ENCODE measurements around the gene AGAP1.

The AGAP1 gene

DNA sequence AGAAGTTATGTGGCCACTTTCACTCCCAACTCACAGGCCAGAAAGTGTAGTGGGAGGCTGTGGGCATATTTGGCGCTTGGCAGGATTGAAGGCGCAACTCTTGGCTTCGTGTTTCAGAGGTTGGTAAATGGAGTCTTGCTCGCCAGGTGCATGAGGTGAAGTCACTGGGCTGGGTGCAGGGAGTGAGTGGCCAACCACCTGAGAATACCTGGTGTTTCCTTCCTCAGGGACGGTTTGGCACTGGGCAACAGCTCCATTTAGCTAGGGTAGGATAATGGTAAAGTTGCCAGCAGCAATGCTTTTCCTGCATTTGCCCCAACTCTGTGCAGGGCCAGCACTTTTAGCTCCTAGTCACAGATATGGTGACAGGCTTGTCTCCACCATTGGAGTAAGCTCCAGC lies 115.9 kb downstream of the AGAP1 start:
- DNase-seq (ENCODE audit: low read depth), result no peak

DNA sequence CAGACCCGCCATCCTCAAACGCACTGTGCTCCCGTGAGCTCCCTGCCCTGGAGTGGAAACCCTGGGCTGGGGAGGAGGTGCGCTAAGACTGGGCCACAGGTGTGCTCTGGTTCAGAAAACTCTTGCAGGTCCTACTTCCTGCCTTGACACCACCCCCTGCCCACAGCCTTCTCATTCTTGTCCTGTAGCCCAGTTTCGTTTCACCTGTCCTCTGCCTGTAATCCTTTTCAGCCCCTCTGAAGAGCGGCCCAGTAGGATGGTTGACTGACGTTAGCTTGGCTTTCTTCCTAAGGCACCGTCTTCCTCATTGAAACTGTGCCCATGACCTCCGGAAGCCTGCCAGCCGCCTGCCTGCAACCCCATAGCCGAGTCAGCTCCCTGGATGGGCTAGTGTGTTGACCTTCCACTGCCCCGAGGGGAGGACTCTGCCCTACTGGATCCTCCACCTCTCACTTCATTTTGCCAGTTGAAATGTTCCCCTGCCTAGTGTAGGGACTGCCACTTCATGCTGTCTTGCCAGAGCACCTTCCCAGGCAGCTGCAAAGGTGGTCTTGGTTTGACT lies 116.9 kb downstream of the AGAP1 start:
- DNase-seq (ENCODE audit: low read depth), result no peak

DNA sequence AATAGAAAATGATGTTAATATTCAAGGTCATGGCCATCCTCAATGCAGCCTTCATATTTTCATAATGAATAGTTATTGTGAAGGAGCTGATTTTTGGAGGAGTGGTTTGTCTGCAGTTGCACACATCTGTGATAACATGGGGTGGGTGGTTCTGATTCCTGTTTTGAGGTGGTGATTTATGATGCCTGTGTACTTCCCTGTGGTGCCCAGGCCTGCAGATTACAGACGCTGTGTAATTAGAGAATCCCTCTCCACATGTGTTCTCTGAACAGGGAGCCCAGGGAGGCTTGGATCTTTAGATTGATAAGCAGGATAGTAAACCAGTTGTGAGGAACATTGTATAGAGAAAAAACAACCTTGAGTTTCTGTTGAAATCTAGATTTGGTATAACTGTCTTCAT lies 117.5 kb downstream of the AGAP1 start:
- DNase-seq (ENCODE audit: low read depth), result no peak

DNA sequence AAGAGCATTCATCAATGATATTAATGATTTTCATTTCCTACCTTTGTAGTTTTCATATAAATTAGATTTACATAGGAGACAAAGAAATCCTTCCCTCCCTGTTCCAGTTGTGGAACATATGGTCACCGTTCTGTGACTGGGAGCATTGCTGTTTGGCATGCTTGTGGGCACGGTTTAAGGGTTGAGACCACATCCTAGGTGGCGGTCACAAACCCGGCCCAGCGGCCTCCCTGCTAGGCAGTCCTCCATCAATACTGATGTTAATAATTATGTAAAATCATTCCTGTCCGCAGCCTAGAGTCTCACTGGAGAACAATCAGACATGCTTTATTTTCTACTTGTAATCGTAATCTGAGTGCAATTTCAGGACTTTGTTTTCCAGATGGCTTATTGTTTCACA lies 117.9 kb downstream of the AGAP1 start:
- DNase-seq (ENCODE audit: low read depth), result no peak

DNA sequence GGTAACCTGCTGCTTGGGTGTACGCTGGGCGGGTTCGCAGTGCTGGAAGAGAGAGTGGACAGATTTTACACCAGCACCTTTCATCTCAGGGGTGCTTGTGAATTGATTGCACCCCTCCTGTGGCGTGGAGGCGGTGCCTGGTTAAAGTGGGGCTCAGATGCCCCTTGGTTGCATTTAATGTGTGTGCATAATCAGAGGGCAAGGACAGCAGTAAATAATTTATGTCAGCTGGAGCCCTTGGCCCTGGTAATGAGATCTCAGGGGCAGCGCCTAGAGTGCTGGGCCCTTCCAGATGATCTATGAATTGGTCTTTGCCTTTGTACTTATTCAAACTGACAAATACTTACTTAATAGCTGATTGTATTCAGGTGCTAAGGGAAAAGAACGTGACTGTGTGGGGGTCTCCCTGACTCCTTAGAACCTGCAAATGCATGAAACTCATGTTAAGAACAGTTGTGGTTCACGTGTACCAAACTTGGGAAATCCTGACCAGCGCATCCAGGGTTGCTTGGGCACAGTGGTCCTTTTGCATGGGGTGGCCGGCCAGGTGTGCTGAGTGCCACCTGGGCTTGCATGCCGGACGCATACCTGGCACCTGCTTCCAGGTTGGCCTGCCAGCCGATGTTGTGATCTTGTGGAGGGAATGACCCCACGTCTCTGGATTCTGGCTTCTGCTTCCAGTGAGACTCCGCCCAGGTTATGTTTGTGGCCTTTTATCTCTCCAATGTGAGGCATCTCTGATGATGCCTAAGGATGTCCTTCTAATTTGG lies 118.5 kb downstream of the AGAP1 start:
- DNase-seq (ENCODE audit: low read depth), result no peak

DNA sequence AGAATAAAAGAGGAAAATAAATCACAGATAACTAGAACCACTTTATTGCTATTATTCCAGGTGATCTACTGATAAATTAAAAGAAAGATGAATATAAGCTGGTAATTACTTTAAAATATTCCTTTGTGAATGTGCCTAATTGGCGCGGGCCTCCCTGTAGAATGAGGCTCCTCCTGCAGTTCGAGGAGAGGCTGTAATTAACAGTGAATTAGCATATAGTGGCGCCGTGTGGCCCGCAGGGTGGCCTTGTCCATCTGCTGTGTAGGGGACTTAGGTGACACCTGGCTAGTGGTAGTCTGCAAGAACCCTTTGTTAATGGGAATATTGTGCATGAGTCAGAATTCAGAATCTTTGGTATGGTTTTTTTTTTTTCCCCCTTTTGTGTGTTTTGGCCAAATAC lies 119.8 kb downstream of the AGAP1 start:
- no peak for DNase-seq (ENCODE audit: low read depth)

DNA sequence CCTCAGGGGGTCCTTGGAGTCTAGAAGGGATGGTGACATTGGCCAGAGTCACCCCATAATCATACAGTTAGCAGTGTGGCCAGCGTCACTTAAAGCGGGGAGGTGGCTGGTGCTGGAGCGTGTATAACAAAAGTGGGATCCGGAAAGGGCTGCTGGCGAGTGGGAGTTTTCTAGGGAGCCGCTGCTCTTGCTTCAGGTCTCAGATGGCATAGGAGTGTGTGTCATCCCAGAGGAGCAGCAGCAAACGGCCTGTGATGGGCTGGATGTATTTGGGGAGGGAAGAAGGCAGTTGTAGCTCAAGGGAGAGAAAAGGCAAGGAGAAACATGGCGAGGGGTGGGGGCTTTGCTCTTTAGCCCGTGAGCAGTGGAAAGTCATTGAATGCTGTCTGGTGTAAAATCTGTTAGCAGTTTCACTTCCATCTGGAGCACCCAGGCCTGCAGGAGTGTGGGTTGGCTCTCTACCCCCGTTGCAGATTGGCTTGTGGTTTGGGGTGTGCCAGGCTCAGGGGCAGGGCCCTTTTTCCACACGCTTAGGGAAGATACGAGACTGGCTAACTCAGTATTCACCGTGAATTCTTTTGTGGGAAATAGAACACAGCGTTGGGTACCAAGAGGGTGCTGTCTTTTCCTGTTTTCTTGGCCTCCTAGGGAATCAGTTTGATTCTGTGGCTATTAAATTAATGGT lies 120.5 kb downstream of the AGAP1 start:
- no peak for DNase-seq (ENCODE audit: low read depth)

DNA sequence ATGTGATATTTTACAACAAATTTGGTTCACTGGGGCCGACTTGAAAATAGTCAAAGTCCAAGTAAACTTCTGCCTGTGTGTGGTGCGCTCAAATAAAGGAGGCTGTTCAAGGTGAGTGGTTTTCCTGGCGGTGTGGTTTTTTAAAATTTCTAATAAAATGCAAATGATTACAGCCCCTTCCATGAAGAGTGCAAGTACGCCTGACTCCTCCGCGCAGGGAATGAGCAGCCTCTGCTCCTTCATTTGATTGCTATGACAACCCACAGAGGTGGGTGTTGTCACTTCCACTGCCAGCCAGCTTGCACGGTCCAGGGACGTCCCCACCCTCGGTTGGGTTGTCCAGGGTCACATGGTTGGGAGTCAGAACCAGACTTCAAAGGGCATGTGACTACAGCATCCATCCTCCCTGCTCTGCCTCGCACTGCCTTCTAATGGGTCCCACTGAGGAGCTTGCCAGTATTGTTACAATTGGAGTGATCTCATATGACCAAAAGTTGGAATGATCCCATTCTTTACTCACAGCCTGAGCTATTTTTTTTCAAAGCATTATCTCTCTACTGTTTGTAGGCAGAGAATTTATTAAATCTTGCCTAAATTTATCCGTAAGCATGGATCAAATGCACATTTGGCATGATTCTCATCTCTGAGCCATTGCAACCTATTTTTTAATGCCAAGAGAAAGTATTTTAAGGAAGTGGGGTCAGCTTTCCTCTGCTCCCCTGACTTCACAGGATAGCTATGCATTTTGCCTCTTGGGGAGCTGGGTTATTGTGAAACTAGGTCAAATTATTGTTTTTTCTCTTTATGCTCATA lies 121.3 kb downstream of the AGAP1 start:
- no peak for DNase-seq (ENCODE audit: low read depth)

DNA sequence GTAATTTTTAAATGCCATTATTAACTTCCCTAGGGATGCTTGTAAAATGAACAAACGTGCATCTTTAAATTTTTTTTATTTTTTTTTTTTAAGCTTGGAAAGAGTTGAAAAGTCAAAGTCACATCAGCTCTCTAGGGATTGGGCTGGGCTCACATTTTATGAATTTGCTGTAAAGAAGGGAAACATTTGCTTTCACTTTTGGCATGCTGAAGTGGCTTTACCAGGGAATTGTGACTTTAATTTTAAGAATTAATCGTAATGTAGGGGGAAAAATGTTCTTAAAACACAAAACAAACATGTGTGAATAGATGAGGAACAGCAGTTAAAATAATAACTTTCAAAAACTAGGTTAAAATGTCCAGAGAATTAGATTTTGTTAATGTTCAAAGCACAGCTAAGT lies 123.0 kb downstream of the AGAP1 start:
- no peak for DNase-seq (ENCODE audit: low read depth)

DNA sequence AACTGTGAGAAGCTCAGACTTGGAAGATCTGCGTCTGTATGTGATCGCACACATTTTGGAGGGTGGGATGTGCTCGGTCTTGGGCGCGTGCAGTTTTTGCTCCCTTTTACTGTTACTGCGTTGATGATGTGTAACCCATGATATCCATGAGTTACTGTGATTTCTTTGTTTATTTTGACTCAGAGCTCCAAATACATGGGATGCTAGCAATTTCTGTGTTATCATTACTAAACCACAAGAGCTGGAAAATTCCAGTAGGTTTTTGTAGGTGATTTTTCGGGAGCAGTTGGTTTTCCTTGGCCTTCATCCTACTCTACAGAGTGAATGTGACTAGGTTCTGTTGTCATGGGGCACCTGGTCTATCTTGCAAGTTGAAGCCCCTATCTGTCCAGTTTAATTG lies 124.2 kb downstream of the AGAP1 start:
- no peak for DNase-seq (ENCODE audit: low read depth)

DNA sequence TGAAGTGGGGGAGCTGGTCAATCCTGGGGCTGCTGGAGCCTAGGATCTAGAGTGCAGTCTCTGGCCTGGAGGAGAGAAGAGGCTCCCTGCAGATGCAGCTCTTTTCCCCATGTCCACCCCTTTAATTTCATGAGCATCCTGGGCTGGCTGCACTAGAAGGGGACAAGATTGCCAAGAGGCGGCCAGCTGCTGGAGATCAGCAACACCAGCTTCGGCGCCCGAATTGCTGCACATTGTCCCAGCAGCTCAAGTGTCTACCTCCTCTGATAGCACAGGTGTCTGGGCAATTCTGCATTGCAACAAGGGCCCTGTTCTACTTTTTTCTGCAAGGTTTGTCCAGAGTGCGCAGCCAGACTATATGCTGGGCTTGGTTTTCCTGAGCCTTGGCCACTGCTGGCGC lies 125.7 kb downstream of the AGAP1 start:
- no peak for DNase-seq (ENCODE audit: low read depth)

DNA sequence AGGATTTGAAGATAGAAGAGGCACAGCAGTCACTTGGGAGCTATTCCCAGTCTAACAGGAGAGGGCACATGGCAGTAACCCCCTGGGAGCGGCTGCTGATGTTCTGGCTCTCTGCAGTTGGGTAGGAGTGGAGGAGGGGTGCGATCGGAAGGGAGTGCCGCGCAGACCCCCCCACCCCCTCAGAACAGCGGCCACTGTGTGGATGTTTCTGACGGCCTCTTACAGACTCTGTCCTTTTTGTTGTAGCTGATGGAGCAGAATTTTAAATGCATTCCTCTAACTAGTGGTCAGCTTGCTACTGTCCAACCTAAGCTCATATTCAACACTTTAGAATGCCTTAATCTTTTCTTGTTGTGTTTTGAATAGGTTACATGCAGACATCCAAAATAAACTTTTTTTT lies 127.9 kb downstream of the AGAP1 start:
- DNase-seq (ENCODE audit: low read depth), result no peak

DNA sequence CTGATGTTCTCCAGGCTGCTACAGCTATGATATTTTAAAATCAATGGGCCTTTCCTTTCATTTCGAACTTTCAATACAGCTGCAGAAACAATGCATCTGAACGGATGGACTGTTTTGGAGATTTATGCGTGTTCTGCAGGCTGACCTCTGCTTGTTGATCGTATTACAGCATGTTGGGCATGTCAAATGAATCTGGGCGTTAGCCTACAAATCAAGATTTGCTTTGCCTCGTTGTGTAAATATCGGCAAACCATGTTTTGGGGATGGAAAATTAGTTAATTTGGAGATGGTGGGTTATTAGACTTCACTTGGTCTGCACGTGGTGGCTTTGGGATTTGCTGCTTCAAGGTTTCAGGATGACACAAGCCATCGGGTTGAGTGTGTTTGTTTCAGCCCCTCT lies 129.3 kb downstream of the AGAP1 start:
- DNase-seq (ENCODE audit: low read depth), result no peak

DNA sequence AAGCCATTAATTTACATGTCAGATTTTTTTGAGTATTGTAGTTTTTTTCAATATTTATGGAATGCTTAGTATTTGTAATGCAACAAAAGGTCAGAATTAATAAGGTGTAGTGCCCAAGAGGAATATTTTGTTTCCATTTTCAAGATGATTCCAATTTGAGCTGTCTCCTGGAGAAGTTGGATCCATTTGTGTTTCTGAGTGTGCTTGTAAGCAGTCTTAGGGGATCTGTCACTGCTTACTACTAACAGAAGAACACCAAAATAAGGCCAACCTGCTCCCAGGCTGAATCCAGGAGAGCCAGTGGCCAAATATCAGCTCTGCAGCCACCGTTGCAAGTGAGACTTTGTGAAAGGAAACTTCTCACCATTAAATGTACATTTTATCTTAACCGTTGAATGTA lies 129.9 kb downstream of the AGAP1 start:
- no peak for DNase-seq (ENCODE audit: low read depth)

DNA sequence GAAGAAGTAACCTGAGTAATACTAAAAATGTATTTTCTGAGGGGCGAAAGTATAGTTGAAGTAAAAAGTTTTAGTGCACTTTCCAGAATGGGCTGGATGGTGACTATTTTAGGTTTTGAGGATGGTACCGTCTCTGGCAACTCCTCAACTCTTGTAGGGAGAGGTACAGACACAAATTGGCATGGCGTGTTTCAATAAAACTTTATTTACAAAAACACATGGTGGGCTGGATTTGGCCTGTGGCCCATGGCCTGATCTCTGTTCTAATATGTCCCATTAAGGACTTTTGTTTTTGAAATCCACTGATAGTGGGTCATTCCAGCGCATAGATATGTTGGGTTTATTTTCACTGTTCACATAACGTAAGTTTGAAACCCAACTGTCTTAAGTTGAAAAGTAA lies 132.8 kb downstream of the AGAP1 start:
- no peak for DNase-seq (ENCODE audit: low read depth)

DNA sequence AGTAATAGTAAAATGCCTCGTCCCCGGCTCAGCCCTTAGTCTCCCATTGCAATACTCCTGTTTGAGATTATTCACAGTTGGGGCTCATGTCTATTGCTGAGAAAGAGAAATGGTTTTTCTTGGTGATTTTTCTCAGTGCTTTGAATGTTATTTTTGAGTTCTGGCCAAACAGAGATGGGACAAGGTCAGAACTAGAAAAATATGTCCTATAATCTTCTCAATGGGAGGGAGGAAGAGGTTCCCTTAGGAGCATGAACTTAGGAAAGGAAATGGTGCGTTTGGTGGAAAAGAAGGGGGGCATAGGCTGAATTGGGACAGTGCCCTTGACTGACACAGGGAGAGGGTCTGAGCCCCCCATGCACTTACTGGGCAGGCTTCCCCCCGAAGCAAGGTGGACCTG lies 133.8 kb downstream of the AGAP1 start:
- no peak for DNase-seq (ENCODE audit: low read depth)

DNA sequence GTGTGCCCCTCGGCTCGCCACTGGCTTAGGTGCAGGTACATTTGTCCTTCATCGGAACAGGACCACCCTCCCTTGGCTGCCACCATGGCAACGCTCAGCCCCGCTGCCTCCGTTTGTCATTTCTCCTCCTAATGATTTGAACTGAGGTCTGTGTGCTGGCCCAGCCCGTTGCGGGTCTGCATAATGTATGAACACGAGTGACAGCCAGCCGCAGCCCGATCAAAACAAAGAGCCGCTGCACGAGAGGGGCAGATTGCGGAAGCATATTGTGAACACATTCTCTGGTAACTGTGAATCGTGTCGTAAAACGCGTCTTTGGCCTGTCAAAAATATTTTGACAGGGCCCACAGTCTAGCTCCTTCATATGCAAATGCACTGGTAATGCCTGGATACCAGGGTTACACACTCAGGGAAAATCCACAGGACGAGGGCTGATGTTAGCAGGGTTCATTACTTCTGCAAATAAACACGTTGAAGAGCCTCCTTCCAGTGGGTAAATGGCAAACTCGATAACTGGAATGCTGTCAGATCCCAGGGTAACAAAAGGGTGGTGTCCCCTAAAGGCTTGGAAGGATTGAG lies 137.0 kb downstream of the AGAP1 start:
- DNase-seq (ENCODE audit: low read depth), result no peak

DNA sequence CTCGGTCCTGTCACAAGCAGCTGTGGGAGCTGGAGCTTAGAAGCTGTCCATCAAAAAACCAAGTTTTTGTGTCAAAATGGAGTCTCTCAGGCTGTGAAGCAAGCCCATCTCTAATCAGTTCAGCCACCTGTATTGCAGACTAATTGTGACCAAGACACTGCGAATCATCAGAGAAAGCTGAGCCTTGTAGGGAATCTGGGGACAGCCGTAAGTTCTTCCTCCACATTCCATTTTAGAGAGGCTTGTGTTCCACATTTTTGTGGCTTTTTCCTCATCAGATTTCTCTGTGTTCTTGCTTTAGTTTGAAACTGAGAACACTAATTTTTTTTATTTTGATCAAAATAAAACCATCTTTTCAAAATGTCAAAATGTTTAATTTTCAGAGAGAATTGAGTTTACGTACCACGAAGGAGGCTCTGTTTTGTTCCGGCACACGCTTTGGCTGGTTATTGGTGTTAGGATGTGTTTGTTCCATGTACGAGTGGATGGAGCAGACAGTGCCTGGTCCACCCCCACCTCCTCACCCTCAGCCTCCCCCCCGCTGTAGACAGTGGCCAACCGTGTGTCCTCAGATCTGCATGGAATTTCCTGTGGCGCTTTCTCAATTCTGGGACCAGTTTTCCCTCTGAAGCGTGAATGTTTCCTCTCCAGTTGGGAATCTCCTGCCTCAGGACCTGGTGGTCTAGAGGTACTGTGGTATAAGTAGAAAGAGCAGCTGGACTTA lies 140.8 kb downstream of the AGAP1 start:
- no peak for DNase-seq (ENCODE audit: low read depth)

DNA sequence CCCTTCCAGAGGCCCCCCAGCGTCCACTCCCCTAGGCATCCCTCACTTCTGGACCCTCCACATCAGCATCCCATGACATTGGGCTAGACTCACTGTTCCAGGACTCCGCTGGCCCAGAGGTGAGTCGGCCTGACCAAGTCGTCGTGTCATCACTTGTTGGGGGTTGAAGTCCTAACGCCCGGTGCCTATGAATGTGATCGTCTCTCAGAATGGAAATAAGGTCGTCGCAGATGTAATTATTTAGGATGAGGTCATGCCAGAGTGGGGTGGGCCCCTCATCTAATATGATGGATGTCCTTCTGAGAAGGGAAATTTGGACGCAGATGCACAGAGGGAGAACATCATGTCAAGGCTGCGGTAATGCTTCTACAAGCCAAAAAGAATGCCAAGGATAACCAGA lies 142.7 kb downstream of the AGAP1 start:
- DNase-seq (ENCODE audit: low read depth), result no peak

DNA sequence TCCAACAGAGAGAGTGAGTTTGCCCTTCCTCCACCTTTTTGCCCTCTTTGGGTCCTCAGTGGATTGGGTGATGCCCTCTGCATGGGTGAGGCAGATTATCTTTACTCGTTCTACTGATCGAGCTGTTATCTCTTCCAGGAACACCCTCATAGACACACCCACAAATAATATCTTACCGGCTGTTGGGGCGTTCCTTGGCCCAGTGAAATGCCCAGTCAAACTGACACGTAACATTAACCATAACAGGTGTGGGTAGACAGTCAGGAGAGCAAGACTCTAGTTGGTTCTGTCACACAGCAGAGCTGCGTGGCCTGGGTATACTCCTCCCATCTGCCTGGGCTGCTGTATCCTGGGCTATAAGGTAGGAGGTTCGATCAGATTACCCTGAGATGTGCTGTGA lies 144.1 kb downstream of the AGAP1 start:
- no peak for DNase-seq (ENCODE audit: low read depth)

DNA sequence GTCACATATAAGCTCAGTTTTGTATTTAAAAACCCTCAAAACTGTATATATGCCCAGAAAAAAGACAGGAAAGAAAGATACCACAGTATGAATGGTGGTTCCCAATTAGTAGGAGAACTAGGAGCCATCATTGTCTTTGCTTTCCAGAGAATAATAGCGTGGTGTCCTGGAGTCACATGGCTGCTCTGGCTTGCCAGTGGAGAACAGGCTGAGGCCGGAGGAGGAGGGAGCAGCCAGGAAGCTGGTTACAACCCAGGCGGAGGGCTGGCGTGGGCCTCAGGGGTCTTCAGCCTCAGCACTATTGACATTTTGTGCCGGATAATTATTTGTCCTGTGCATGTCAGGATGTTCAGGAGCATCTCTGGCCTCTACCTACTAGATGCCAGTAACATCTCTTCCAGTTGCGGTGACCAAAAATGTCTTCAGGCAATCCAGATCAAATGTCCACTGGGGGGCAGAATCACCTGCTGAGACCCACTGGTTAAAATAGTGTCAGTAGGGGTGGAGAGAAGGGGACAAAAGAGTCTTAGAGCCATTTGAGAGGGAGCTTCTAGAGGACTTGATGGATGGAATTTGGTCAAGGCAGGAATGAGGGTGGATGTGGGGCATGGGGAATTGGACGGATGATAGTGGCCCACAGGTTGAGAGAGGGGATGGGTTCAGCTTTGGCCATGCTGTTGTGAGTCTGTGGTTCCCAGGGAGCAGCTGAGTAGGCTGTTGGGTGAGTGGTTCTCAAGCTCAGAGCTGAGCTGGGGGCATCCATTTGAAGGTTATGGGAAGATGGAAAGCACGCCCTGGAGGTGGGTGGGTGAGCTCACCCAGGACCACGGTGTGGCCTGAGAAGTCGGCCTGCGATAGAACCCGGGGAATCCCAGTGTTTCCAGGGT lies 144.9 kb downstream of the AGAP1 start:
- no peak for DNase-seq (ENCODE audit: low read depth)

All from activated T-helper 9 cell treated with anti-CD3 and anti-CD28 coated beads, Interleukin-2, amount 50 U/mL, for 16 hours (primary cell).